Muscle of arm (tissue), 12 donors: Measurements from ENCODE around the gene UBXN7. TPM values are rescaled to one million over a fixed set of nuclear protein-coding genes. Genes with fewer than 3 reads are reported as not detected.
"Not testable (repeated sequence)": the region's sequence is repeated elsewhere in the genome, so short reads cannot be mapped to it uniquely, and the experiment has no call there.

Source experiments
- DNase-seq: peaks from one replicate; pipeline ENCODE4 v3.0.0-alpha.2; 2013
- polyA plus RNA-seq, 12 donors: library from polyadenylated mRNA; unstranded; fragments of 120-200 nt; gene quantifications; one replicate each; pipeline ENCODE4 v1.2.1, GENCODE V29; 2013; ENCODE audit not compliant: insufficient read length in 12 of 12

The UBXN7 gene
- polyA plus RNA-seq, 12 donors: 18.1 to 38.8 (median 22.0) TPM

DNA sequence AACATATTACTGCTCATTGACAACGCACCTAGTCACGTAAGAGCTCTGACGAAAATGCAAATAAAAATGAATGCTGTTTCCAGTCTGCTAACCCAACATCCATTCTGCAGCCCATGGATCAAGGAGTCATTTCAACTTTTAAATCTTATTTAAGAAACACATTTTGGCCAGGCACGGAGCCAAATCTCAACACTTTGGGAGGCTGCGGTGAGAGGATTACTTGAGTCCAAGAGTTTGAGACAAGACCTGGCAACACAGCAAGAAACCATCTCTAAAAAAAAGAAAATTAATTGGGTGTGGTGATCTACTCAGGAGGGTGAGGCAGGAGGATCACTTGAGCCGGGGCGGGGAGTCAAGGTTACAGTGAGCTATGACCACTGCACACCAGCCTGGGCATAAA lies 71.6 kb downstream of the UBXN7 start:
- no peak for DNase-seq

DNA sequence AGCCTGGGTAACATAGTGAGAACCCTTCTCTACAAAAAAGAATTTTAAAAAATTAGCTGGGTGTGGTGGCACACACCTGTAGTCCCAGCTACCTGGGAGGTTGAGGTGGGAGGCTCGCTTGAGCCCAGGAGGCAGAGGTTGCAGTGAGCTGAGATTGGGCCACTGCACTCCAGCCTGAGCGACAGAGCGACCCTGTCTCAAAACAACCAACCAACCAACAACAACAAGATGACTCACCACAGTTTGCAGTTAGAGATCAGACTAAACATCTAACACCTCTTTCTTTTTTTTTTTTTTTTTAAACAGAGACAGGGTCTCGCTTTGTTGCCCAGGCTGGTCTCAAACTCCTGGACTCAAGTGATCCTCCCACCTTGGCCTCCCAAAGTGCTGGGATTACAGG lies 73.7 kb downstream of the UBXN7 start:
- DNase-seq: not testable (repeated sequence)

DNA sequence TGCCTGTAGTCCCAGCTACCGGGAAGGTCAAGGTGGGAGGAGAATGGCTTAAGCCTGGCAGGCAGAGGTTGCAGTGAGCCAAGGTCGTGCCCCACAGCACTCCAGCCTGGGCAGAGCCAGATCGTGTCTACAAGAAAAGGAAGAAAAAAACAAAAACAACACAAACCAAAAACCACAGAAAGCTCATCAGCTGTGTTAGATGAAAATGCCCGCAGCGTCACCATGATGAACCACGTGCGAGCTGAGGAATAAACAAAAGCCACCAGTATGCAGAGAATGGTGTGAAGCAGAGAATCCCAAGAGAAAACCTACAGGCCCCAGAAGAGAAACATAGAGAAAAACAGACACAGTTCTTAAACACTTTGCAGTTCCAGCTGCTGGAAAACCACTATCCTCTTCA lies 74.3 kb downstream of the UBXN7 start:
- DNase-seq: no peak

DNA sequence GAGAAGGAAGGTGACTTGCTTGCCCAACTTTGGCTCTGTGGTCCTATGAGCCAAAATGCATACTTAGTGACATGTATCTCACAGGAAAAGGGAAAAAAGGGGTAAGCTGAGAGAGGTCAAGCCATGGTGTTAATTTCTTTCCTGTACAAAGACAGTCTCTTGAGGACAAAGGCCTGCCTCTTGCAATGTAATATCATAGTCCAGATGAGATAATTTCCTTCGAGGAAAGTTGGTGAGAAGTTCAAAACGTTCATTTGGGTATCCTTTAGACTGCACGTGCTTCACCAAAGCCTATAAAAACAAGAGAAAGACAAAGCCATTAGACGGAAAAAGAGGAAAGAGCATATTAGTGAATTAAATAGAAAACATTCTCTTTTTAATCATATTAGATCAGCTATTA lies 75.7 kb downstream of the UBXN7 start:
- DNase-seq: no peak

DNA sequence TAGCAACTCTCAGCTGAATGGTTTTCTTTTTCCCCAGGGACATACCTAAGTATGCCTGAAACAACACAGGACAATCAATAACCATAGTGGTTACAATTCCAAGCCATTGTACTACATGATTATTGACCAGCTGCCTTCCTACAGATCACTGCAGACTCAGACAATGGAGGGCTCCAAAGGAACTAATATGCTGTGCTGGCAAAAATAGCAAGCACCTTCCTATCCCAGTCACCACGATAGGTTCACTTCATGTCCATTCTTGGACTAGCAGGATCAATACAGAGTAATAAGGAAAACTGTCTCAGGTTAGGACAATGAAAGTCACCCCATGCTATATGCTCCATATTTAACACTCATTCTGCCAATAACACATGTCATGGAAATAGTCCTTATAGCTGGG lies 76.6 kb downstream of the UBXN7 start:
- DNase-seq: no peak

DNA sequence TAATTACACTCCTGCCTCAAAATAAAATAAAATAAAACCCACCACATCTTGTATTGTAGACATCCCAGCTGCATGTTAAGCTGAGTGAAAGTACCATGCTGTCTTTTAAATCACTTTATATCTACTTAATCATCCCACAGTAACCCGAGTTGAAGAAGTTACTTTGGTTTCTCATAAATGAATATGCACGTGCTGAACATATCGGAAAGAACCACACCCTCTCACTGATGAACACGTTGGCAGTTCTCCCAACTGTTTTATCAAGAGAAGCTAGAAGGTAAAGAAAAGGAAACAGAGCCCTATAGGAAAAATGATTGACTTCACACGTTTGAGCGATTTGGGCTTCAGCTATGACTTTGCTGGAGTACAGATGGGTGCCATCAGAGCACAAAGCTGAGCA lies 78.1 kb downstream of the UBXN7 start:
- no peak for DNase-seq

DNA sequence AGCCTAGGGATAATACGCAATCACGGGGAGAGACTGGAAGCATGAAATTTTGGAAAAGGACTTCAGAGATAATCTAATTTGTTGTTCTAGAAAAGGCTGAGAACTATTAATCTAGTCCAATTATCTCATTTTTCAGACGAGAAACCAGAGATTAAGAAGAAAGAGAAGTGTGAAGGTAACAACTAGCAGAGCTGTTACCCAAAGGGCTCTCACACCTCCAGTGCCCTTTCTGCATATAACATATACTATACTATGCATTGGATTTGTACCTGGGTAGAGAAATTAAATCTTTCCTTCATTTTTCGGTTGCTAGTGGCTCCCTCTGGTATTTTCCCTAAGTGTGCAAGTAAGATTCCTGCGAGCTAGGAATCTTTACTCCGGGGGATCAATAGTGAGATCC lies 80.7 kb downstream of the UBXN7 start:
- DNase-seq: no peak

DNA sequence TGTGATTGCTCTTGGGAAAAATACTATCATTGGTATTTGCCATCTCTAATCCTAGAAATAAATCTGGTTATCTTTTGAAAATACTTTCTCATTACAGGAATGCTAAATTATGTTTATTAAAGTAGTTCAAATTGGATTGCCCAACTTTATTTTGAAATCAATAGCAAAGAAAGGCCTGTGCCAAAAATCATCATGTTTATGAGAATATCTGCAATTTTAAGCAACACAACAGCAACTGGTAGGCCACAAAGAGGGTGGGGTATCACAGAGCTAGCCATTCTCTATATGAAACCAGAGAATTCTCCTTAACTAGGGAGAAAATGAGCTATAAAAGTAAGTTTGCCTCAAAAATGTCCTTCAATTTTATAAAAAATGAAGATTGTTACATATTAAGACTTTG lies 82.2 kb downstream of the UBXN7 start:
- DNase-seq: no peak

DNA sequence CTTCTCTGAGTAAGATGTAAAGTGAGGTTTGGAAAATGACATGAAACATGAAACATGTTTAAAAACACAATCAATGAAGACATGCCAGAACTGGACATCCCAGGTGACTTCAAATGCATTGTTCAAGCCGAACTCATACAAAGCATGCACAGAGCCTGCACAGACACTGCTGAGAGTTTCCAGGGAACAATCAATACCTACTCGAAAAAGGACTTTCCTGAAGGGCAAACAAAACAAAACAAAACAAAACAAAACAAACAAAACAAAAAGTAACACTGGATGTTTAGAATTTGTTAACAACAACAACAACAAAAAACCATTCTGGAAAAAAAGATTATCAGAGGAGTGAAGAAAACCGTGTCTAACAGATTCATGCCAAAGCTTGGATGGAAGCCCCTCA lies 83.5 kb downstream of the UBXN7 start:
- DNase-seq: no peak

DNA sequence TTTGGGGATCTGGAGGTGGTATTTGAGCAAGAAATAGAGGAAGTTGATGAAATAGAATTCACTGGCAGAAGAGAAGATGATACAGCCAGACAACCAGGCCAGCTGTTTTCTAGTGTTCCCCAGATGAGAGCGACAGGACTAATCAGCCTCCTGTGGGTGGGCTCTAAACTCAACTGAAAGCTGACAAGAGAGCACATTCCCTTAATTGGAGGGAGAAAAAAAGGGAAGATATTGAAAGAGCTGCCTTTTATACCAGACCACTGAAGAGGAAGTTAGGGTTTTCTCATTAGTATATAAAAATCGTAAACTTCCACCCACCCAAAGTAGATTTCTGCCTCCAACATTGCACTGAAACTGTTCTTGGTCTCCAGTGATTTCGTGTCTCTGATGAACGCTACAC lies 87.6 kb downstream of the UBXN7 start:
- no peak for DNase-seq

DNA sequence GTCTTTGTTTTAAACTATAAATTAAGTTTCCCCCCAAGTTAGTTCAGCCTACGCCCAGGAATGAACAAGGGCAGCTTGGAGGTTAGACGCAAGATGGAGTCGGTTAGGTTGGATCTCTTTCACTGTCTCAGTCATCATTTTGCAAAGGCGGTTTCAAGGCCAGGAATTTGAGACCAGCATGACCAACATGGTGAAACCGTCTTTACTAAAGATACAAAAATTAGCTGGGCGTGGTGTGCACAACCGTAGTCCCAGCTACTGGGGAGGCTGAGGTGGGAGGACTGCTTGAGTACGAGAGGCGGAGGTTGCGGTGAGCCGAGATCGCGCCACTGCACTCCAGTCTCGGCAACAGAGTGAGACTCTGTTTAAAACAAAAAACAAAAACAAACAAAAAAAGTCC lies 88.3 kb downstream of the UBXN7 start:
- not testable (repeated sequence) for DNase-seq

DNA sequence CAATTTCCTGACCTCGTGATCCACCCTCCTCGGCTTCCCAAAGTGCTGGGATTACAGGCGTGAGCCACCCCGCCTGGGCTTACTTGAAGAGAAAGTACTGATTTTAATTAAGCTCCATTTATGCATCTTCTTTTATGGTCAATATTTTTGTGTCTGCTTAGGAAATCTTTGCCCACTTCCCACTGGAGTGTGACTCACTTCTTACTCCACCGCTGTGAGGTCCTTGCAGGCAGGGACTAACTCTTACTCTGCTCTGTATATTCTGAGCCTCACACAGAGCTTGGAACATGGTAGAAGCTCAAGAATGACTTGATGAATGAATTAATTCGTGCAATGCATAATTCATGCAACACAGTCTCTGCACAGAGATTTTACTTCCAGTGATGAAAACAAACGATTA lies 91.1 kb downstream of the UBXN7 start:
- DNase-seq: no peak

DNA sequence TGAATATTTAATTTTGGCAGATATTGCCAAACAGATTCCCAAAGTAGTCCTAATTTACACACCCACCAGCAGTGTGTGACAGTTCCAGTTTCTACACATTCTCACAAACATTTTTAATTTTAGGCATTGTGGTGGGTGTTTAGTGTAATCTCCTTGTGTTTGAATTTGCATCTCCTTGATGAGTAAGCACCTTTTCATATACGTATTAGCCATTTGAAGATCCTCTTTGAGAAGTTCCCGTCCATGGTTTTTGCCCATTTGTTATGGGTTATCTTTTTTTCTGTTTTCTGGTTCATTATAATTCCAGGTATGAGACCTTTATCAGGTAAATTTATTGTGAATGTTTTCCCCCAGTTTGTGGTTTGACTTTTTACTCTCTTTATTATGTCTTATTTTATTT lies 91.8 kb downstream of the UBXN7 start:
- DNase-seq: no peak

DNA sequence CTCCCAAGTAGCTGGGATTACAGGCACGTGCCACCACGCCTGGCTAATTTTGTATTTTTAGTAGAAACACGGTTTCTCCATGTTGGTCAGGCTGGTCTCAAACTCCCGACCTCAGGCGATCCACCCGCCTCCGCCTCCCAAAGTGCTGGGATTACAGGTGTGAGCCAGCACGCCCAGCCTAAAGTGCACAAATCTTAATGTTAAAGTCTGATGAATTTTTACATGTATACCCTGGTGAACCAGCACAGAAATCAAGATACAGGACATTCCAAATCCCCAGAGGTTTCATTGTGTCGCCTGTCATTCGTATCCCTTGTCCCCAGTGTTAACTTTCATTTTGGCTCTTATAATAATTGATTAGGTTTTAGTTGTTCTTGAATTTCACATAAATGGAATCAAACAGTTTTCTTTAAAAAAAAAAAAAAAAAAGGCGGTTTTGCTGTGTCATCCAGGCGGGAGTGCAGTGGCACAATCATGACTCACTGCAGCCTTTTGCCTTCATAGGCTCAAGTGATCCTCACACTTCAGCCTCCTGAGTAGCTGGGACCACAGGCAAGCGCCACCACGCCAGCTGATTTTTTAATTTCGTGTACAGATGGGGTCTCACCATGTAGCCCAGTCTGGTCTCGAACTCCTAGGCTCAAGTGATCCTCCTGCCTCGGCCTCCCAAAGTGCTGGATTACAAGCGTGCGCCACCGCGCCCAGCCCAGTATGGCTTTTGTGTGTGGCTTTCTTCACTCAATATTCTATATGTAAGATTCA lies 92.6 kb downstream of the UBXN7 start:
- no peak for DNase-seq

DNA sequence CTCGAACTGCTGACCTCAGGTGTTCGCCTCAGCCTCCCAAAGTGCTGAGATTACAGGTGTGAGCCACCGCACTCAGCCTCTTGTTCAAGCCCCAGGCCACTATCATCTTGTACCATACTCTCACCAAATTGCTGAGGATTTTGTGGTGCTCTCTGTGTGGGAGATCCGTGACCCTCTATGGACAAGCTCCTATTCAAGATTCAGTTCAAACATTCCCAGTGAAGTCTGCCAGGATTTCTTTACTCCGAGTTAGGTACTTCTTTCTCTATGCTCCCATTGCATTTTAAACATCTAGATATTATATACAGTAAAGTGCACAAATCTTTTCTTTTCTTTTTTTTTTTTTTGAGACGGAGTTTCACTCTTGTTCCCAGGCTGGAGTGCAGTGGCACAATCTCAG lies 93.2 kb downstream of the UBXN7 start:
- DNase-seq: no peak

DNA sequence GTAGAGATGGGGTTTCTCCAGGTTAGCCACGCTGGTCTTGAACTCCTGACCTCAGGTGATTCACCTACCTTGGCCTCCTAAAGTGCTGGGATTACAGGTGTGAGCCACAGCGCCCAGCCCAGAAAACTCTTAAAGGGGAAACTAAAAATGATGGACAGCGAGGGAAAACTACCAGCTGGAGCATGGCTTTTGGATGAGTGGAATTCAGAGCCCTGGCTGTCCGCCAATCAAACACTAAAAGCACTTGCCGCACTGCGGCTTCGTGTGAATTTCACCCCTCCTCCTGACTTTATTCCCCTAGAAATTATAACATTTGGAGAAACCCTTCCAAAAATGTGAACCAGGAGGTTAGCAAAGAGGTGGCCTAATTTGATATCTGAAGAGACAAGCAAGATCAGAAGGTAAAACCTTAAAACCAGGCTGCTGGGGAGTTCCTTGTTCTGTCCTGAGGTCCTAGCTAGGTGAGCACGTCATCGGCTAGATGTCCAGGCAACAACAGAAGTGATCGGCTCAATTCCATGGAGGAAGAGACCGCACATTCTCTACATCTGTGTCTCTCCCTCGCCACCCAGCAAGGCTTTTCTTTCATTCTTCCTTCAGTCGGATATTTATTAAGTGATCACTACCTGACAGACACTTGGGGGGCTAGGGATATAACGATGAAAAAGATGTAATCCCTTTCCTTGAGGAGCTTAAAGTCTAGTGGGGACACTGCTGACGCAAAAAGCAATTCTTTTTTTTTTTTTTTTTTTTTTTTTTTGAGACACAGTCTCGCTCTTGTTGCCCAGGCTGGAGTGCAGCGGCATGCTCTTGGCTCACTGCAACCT lies 95.7 kb downstream of the UBXN7 start:
- no peak for DNase-seq

DNA sequence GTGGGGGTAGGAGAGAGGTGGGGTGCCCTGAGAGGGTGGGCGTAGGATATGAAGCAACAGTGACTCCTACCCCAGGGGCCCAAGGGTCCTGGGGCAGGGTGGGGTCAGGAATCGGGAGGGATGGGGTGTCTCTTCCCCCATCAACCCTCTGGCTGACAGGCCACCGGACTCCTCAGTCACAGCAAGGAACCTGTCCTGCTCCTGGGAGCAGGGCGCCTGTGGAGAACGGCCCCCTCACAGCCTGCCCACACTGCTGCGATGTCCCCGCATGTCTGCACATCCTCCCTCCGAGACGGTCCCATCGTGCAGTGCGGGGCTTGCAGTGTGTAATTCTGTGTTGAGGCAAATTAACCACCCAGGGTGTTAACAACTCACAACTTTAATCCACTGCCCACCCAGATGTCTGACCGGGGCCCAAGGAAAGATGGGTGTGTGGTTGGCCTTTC lies 96.7 kb downstream of the UBXN7 start:
- DNase-seq: no peak

DNA sequence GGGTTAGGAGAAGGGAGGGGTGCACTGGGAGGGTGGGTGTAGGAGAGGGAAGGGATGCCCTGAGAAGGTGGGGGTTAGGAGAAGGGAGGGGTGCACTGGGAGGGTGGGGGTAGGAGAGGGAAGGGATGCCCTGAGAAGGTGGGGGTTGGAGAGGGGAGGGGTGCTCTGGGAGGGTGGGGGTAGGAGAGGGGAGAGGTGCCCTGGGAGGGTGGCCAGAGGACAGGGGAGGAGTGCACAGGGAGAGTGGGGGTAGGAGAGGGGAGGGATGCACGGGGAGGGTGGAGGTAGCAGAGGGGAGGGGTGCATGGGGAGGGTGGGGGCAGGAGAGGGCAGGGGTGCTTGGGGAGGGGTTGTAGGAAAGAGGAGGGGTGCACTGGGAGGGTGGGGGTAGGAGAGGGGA lies 97.2 kb downstream of the UBXN7 start:
- no peak for DNase-seq

DNA sequence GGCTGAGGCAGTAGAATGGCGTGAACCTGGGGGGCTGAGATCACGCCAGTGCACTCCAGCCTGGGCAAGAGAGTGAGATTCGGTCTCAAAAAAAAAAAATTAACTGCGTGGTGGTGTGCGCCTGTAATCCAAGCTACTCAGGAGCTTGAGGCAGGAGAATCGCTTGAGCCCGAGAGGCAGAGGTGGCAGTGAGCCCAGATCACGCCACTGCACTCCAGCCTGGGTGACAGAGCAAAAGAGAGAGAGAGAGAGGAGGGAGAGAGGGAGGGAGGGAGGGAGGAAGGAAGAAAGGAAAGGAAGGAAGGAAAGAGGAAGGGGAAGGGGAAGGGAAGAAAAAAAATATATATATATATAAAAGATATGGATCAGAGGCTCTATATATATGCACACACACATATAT lies 100.1 kb downstream of the UBXN7 start:
- DNase-seq: no peak

DNA sequence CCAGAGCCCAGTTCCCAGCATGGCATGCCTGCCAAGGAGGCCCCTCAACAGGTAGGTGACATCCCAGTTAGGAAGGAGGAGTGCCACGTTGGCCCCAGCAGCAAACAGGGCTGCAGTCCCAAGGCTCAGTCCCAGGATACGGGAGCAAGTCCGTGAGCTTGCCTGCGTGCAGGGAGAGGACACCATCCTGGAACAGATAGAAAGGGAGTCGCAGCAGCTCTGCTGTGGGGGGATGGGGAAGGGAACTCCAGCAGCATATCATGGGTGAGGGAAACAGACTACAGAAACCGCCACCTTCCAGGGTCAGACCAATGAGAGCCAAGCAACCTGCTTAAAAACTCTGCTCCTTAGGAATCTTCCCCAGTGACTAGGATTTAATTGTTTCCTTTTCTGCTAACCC lies 104.8 kb downstream of the UBXN7 start:
- DNase-seq: no peak

DNA sequence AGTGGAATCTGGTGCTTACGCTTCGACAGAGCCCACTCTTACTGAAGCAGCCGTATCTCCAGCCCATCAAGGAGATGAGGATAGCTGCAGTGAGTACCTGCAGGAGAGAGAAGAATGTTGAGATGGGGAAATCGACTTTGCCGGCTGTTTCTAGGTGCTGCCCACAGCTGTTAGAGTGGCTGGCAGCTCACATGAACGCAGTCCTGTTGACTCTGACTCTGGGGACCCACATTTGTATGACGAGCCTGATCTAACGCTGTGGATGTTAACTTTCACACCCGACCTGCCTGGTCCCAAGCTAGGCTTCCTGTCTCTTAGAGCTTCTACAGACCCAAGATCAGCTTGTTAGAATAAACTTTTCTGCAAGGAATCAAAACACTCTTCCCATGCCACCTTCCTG lies 105.3 kb downstream of the UBXN7 start:
- DNase-seq: no peak

DNA sequence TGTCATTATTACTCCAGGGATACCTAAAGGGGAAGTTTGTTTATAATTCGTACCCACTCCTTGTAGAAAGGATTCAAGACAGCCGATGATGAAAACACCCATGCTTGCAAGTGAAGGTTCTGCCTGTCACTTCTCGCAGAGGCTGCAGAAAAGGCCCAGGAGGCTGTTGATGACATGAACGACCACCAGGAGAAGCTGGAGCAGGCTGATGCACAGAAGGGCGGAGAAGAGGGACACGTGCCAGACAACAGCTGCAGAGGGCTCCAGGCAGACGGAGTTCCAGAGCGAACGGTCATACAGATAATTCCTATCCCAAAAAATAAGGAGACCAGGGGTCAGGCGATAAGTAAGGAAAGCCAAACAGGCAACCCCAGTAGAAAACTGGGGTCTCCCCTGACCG lies 108.5 kb downstream of the UBXN7 start:
- DNase-seq: peak; percentile 59

DNA sequence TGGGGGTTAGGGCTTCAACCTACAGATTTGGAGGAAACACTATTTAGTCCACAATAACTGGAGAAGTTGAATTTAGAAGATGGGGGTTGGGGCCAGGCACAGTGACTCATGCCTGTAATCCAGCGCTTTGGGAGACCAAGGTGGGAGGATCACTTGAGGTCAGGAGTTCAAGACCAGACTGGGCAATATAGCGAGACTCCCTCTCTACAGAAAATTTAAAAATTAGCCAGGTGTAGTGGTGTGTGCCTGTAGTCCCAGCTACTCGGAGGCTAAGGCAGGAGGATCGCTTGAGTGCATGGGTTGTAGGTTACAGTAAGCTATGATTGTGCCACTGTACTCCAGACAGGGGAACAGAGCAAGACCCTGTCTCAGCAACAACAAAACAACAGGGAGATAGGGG lies 109.2 kb downstream of the UBXN7 start:
- no peak for DNase-seq

DNA sequence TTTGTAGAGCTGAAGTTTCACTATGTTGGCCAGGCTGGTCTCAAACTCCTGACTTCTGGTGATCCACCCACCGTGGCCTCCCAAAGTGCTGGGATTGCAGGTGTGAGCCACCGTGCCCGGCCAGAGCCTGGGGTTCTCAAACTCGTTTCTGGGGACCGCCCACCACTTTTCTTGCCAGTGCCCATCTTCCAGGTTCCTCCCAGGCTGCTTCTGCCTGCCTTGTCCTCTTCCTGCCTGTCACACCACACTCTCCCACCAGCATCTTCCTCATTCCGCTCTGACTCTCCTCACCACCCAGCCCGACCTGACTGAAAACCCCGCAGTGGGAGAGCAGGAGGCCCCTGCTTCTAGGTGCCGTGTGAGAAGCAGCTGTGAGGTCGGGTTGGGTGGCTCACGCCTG lies 111.1 kb downstream of the UBXN7 start:
- no peak for DNase-seq
